22Rv1 (cell line): Measurements from ENCODE around the gene WDR70.

Source experiments
- ZFX ChIP-seq: fragments of 450-650 bp; IDR thresholded peaks from 2 replicates; pipeline ENCODE4 v1.6.1; 2017; ENCODE audit warnings: antibody characterized with exemption, borderline replicate concordance
- TF ChIP-seq, protein P1 (sequence below): fragments of 450-650 bp; IDR thresholded peaks from 2 replicates; pipeline ENCODE4 v1.5.1; 2017; ENCODE audit warnings: mild to moderate bottlenecking

GRCh38 chr5:37626266-37626665 lies 247.1 kb downstream of the WDR70 start:
- TF ChIP-seq, protein P1, sequence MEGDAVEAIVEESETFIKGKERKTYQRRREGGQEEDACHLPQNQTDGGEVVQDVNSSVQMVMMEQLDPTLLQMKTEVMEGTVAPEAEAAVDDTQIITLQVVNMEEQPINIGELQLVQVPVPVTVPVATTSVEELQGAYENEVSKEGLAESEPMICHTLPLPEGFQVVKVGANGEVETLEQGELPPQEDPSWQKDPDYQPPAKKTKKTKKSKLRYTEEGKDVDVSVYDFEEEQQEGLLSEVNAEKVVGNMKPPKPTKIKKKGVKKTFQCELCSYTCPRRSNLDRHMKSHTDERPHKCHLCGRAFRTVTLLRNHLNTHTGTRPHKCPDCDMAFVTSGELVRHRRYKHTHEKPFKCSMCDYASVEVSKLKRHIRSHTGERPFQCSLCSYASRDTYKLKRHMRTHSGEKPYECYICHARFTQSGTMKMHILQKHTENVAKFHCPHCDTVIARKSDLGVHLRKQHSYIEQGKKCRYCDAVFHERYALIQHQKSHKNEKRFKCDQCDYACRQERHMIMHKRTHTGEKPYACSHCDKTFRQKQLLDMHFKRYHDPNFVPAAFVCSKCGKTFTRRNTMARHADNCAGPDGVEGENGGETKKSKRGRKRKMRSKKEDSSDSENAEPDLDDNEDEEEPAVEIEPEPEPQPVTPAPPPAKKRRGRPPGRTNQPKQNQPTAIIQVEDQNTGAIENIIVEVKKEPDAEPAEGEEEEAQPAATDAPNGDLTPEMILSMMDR: no peak
- TF ChIP-seq ZFX: no peak
